Dendritic cell treated with granulocyte-macrophage colony-stimulating factor and Interleukin-4, amounts not matched to agents 40 ng/mL and 50 ng/mL, for 4 days (primary cell): ENCODE measurements around the gene IQCK.

Experiments
- H3K27ac Mint-ChIP-seq: one replicate; pipeline ENCODE4 v1.8.0; 2022; ENCODE audit warnings: mild to moderate bottlenecking, mixed read lengths
- H3K27me3 Mint-ChIP-seq: one replicate; pipeline ENCODE4 v1.8.0; 2022; ENCODE audit warnings: mild to moderate bottlenecking, mixed read lengths
- H3K36me3 Mint-ChIP-seq: one replicate; pipeline ENCODE4 v1.8.0; 2022; ENCODE audit warnings: low read depth, mixed read lengths
- H3K4me1 Mint-ChIP-seq: one replicate; pipeline ENCODE4 v1.8.0; 2022; ENCODE audit warnings: low read depth, mixed read lengths
- H3K4me3 Mint-ChIP-seq: one replicate; pipeline ENCODE4 v1.8.0; 2022; ENCODE audit warnings: mild to moderate bottlenecking, moderate library complexity, mixed read lengths
- H3K9me3 Mint-ChIP-seq: one replicate; pipeline ENCODE4 v1.8.0; 2022; ENCODE audit warnings: mixed read lengths
- intact Hi-C: fragments of 100-400 bp; cut with micrococcal nuclease; formaldehyde crosslinking; loops from one replicate; pipeline ENCODE4 v1.15.0; 2022

The IQCK gene

GRCh38 chr16:19802612-19803011, 84.5 kb downstream of the IQCK start:
- Mint-ChIP-seq H3K27ac (no peak overlapping the region), H3K27me3 (no peaks in the 10 kb centered on the region), H3K4me1 (peaks cover 11% of the 10 kb centered on the region), H3K36me3 (no peaks in the 10 kb centered on the region), H3K9me3 (peaks cover 14% of the 10 kb centered on the region), H3K4me3 (no peak overlapping the region)
- intact Hi-C loops = no loop called here

- Mint-ChIP-seq H3K27me3 (no peaks in the 10 kb centered on the region), H3K27ac (peak overlapping the region; percentile 52), H3K9me3 (peaks cover 14% of the 10 kb centered on the region), H3K36me3 (no peaks in the 10 kb centered on the region), H3K4me1 (peaks cover 31% of the 10 kb centered on the region), H3K4me3 (no peak overlapping the region)
- intact Hi-C loops = no loop called here
Measured at GRCh38 chr16:19804538-19805323, 86.7 kb downstream of the IQCK start.

GRCh38 chr16:19805459-19806162, 87.5 kb downstream of the IQCK start:
- Mint-ChIP-seq H3K9me3 (peaks cover 14% of the 10 kb centered on the region), H3K4me3 (no peak overlapping the region), H3K27ac (no peak overlapping the region), H3K4me1 (peaks cover 31% of the 10 kb centered on the region), H3K27me3 (no peaks in the 10 kb centered on the region), H3K36me3 (no peaks in the 10 kb centered on the region)
- intact Hi-C loops = no loop called here

DNA sequence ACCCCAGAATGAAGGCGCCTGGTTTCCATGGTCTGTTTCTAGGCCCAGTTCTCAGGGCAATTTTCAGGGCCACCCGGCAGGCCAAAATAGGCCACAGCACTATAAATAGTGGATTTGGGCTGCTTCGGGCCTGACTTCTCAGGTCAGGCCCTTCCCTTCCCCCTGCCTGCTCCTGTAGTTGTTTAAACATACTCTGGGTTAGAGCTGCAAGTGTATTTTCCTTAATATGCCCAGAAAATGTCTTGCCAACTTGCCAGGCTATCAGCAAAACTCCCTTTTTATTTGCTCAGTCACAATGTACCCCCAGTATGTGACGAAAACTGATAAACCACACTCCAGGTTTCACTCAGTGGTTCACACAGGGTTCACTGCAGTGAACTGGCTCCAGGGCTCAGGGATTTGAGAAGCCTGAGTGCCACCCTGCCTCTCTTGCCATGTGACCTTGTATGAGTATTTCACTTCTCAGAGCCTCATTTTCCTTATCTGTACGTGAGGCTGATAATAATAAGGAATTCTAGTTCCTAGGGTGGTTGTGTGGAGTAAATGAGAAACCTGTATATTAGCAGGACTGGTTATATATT, 90.1 kb downstream of the IQCK start:
- Mint-ChIP-seq H3K27me3 (no peaks in the 10 kb centered on the region), H3K27ac (no peak overlapping the region), H3K9me3 (peaks cover 21% of the 10 kb centered on the region), H3K4me1 (peaks cover 35% of the 10 kb centered on the region), H3K36me3 (no peaks in the 10 kb centered on the region), H3K4me3 (no peak overlapping the region)
- intact Hi-C loops = no loop called here

DNA sequence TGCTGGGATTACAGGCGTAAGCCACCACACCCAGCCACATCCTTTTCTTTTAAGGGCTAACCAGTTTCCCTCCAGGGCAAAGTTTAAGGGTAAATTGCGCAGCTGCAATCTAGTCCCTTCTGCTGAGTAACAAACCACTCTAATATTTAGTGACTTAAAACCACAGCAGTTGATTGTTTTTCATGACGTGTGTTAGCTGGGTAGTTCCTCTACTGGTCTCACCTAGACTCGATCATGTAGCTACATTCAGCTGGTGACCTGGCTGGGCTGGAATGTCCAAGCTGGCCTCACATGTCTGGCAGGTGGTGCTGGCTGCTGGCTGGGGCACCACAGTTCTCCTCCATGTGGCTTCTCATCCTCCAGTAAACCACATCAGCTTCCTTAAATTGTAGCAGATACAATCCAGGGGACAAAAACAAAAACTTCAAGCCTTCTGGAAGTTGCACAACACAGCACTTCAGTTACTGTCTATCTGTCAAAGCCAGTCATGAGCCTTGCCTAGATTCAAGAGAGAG, 91.1 kb downstream of the IQCK start:
- H3K27ac Mint-ChIP-seq = peak overlapping the region; percentile 75
- intact Hi-C loops = no loop called here
- H3K36me3 Mint-ChIP-seq = no peaks in the 10 kb centered on the region
- H3K27me3 Mint-ChIP-seq = no peaks in the 10 kb centered on the region
- peaks cover 38% of the 10 kb centered on the region for H3K4me1 Mint-ChIP-seq
- H3K9me3 Mint-ChIP-seq = peaks cover 25% of the 10 kb centered on the region
- no peak overlapping the region for H3K4me3 Mint-ChIP-seq

- Mint-ChIP-seq H3K9me3 (peaks cover 25% of the 10 kb centered on the region), H3K36me3 (no peaks in the 10 kb centered on the region), H3K4me1 (peaks cover 33% of the 10 kb centered on the region), H3K27ac (peak overlapping the region; percentile 75), H3K4me3 (no peak overlapping the region), H3K27me3 (no peaks in the 10 kb centered on the region)
- intact Hi-C loops = no loop called here
Measured at GRCh38 chr16:19809693-19810092, 91.6 kb downstream of the IQCK start.

GRCh38 chr16:19810817-19811731, 93.0 kb downstream of the IQCK start:
- intact Hi-C loops = no loop called here
- no peaks in the 10 kb centered on the region for H3K27me3 Mint-ChIP-seq
- no peak overlapping the region for H3K27ac Mint-ChIP-seq
- H3K36me3 Mint-ChIP-seq = no peaks in the 10 kb centered on the region
- peaks cover 27% of the 10 kb centered on the region for H3K4me1 Mint-ChIP-seq
- H3K9me3 Mint-ChIP-seq = peaks cover 13% of the 10 kb centered on the region
- H3K4me3 Mint-ChIP-seq = no peak overlapping the region

GRCh38 chr16:19812986-19813385, 94.9 kb downstream of the IQCK start:
- intact Hi-C loops = no loop called here

DNA sequence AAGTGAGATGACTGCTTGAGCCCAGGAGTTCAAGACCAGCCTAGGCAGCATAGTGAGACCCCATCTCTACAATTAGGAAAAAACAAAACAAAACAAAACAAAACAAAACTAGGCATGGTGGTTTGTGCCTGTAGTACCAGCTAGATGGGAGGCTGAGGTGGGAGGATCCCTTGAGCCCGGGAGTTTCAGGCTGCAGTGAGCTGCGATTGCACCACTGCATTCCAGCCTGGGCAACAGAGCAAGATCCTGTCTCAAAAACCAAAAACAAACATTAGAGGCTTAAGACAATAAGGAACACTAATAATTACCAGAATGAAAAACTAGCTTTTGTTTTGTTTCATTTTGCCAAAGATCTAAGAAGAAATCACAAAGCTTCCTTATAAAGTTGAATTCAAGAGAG, 97.3 kb downstream of the IQCK start:
- H3K27ac Mint-ChIP-seq = no peak overlapping the region
- no peaks in the 10 kb centered on the region for H3K36me3 Mint-ChIP-seq

More at GRCh38 chr16:19812986-19813385, 94.9 kb downstream of the IQCK start:
- Mint-ChIP-seq H3K4me1 (peaks cover 25% of the 10 kb centered on the region), H3K9me3 (peaks cover 10% of the 10 kb centered on the region), H3K27ac (no peak overlapping the region), H3K27me3 (no peaks in the 10 kb centered on the region), H3K4me3 (no peak overlapping the region), H3K36me3 (no peaks in the 10 kb centered on the region)

DNA sequence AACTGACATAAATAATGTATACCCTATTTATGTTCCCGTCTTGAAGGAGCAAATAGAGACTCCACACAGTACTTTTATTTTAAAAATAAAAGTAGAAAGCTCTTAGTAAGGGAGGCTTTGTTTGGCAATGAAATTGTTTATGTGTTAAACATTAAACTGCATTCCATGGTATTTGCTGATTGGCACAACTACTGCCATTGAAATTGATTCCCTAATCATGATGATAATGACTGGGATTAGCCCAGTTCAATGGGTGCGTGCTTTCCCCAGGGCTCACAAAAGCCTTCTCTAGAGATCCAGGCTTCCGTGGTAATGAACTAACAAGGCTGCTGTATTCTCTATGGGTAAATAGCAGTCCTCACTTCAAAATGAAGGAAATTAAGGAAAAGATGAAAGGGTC, 99.1 kb downstream of the IQCK start:
- peaks cover 7% of the 10 kb centered on the region for H3K4me1 Mint-ChIP-seq
- no peak overlapping the region for H3K4me3 Mint-ChIP-seq

More for the DNA sequence above, 97.3 kb downstream of the IQCK start:
- intact Hi-C loops = no loop called here
- H3K4me1 Mint-ChIP-seq = peaks cover 7% of the 10 kb centered on the region
- H3K27me3 Mint-ChIP-seq = no peaks in the 10 kb centered on the region
- no peak overlapping the region for H3K4me3 Mint-ChIP-seq
- peaks cover 10% of the 10 kb centered on the region for H3K9me3 Mint-ChIP-seq

DNA sequence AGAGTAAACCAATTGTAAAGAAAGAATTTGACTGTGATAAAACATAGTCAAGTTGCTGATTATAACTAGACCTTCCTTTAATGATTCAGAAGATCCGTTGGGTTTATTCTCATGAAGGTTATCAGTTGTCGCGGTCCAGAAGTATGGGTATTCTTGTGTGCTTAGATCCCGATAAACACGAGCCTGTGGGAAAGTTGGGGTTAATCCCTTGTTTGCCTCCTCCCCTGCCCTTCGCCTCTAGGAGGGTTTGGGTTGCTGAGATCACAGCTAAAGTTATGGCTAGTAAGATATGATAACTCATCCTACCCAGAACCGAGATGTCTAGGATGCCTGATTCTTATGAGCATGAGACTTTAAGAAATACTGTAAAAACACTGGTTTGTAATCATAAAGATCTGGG, 99.8 kb downstream of the IQCK start:
- Mint-ChIP-seq H3K9me3 (peaks cover 6% of the 10 kb centered on the region), H3K27me3 (no peaks in the 10 kb centered on the region), H3K4me3 (no peak overlapping the region), H3K36me3 (no peaks in the 10 kb centered on the region), H3K4me1 (peaks cover 6% of the 10 kb centered on the region), H3K27ac (no peak overlapping the region)
- intact Hi-C loops = no loop called here

More for the DNA sequence above, 99.1 kb downstream of the IQCK start:
- Mint-ChIP-seq H3K36me3 (no peaks in the 10 kb centered on the region), H3K27ac (no peak overlapping the region), H3K9me3 (peaks cover 10% of the 10 kb centered on the region), H3K27me3 (no peaks in the 10 kb centered on the region)
- intact Hi-C loops = no loop called here

DNA sequence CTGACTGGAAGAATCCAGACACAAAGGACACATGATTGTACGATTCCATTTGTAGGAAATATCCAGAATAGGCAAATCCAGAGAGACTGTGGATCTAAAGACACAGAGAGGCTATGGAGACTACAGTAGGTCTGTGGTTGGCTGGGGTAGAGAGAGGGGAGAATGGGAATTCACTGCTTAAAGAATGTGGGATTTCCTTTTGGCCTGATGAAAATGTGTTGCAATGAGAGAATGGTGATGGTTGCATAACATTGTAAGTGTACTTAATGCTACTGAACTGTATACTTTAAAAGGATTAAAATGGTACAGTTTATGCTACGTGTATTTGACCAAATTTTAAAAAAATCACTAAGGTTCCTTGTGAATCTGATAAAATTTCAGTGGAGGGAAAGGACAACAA, 104.5 kb downstream of the IQCK start:
- H3K27me3 Mint-ChIP-seq = no peaks in the 10 kb centered on the region
- H3K27ac Mint-ChIP-seq = no peak overlapping the region
- no peaks in the 10 kb centered on the region for H3K9me3 Mint-ChIP-seq
- no peaks in the 10 kb centered on the region for H3K36me3 Mint-ChIP-seq
- intact Hi-C loops = no loop called here
- H3K4me3 Mint-ChIP-seq = no peak overlapping the region
- H3K4me1 Mint-ChIP-seq = no peaks in the 10 kb centered on the region

DNA sequence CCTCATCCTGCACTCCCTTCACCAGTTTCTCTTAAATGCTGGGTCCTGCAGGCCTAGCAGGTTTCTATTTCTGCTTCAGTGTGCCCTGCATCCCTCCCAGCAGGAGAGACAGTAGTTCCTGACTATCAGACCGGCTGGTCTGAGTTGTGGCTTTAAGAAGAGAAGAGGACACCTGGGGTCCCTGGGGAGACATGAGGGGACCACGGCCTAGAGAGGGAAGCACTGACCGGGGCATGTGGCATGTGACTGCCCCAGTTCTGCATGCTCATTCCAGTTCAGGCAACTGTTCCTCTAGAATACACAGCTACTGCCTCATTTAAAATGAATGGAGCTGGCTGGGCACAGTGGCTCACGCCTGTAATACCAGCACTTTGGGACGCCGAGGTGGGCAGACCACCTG, 105.3 kb downstream of the IQCK start:
- Mint-ChIP-seq H3K27me3 (no peaks in the 10 kb centered on the region), H3K4me1 (no peaks in the 10 kb centered on the region), H3K9me3 (no peaks in the 10 kb centered on the region), H3K36me3 (no peaks in the 10 kb centered on the region), H3K4me3 (no peak overlapping the region), H3K27ac (no peak overlapping the region)
- intact Hi-C loops = no loop called here
